H1 (cell line): ENCODE data around the gene TMEM151B. TPM values are rescaled to one million over a fixed set of nuclear protein-coding genes. Genes with fewer than 3 reads are reported as not detected.

Source experiments
- CTCF ChIA-PET: fragments of 300-600 bp; sonication (Branson Sonifier 250); formaldehyde crosslinking; loops from one replicate; lab custom pipeline; 2021; ENCODE audit not compliant: partially characterized antibody; lab: Charles Lee
- POLR2A ChIA-PET: fragments of 300-600 bp; sonication (Branson Sonifier 250); formaldehyde crosslinking; loops from one replicate; lab custom pipeline; 2021; ENCODE audit warnings: inconsistent platforms; ENCODE audit not compliant: partially characterized antibody; lab: Charles Lee
- DNase-seq, 2 experiments: peaks; one replicate each; pipeline versions ENCODE4 v3.0.0 to v3.0.0-alpha.2; 2010 to 2022; ENCODE audit warnings: low spot score in 2 of 2, low read depth in 1 of 2, mixed read lengths in 1 of 2
- FAIRE-seq: peaks from 2 replicates; lab custom pipeline; 2011; peaks lifted over from hg19 to GRCh38; lab: Jason Lieb, UNC
- H2AFZ ChIP-seq: 2 replicates; pipeline ENCODE4 v1.8.1; 2012; ENCODE audit warnings: low read length, inconsistent platforms
- H2AK5ac ChIP-seq: 2 replicates; pipeline ENCODE4 v1.6.1; 2013; ENCODE audit warnings: low read depth, low read length
- H2BK120ac ChIP-seq: replicated peaks from 2 replicates; pipeline ENCODE3; 2013; ENCODE audit warnings: low read depth, low read length, inconsistent platforms
- H2BK12ac ChIP-seq: 2 replicates; pipeline ENCODE4 v1.6.1; 2013; ENCODE audit warnings: low read depth, low read length
- H2BK15ac ChIP-seq: 2 replicates; pipeline ENCODE4 v1.6.1; 2013; ENCODE audit warnings: low read length
- H2BK20ac ChIP-seq: 2 replicates; pipeline ENCODE4 v1.6.1; 2013; ENCODE audit warnings: low read length
- H2BK5ac ChIP-seq: 2 replicates; pipeline ENCODE4 v1.6.1; 2013; ENCODE audit warnings: low read depth, low read length
- H3K14ac ChIP-seq: 2 replicates; pipeline ENCODE4 v1.6.1; 2013; ENCODE audit warnings: inconsistent platforms; ENCODE audit not compliant: insufficient read length
- H3K18ac ChIP-seq: 2 replicates; pipeline ENCODE4 v1.6.1; 2013; ENCODE audit warnings: low read length; ENCODE audit errors: extremely low read depth
- H3K23ac ChIP-seq: 2 replicates; pipeline ENCODE4 v1.6.1; 2013; ENCODE audit warnings: inconsistent platforms; ENCODE audit not compliant: insufficient read length
- H3K23me2 ChIP-seq: 2 replicates; pipeline ENCODE4 v1.6.1; 2013; ENCODE audit warnings: low read depth, low read length
- H3K27ac ChIP-seq: 2 replicates; pipeline ENCODE4 v1.6.1; 2011; ENCODE audit warnings: low read depth, low read length, inconsistent platforms
- H3K27me3 ChIP-seq, 4 experiments: replicated peaks in 1 of 4; 1 replicate in 1 of 4; 2 replicates in 3 of 4; pipeline versions ENCODE4 v1.6.1 to v1.8.1; 2011 to 2013; ENCODE audit warnings: low read length in 3 of 4, mild to moderate bottlenecking in 3 of 4, inconsistent platforms in 2 of 4, mixed read lengths in 2 of 4, moderate library complexity in 1 of 4; ENCODE audit not compliant: control insufficient read depth in 3 of 4, insufficient read depth in 3 of 4; ENCODE audit errors: extremely low read depth in 1 of 4
- H3K36me3 ChIP-seq, 4 experiments: 2 replicates each; pipeline versions ENCODE4 v1.6.1 to v1.8.1; 2011 to 2013; ENCODE audit warnings: mild to moderate bottlenecking in 4 of 4, low read length in 3 of 4, moderate library complexity in 2 of 4, control low read depth in 1 of 4, inconsistent platforms in 1 of 4; ENCODE audit not compliant: insufficient read depth in 4 of 4, control insufficient read depth in 2 of 4
- H3K4ac ChIP-seq: replicated peaks from 2 replicates; pipeline ENCODE3; 2013; ENCODE audit warnings: low read length, low read depth, mixed read lengths, inconsistent platforms; ENCODE audit not compliant: insufficient read length
- H3K4me1 ChIP-seq, 4 experiments: replicated peaks in 1 of 4; 1 replicate in 1 of 4; 2 replicates in 3 of 4; pipeline versions ENCODE4 v1.6.1 to v1.8.1; 2011 to 2013; ENCODE audit warnings: low read length in 3 of 4, inconsistent platforms in 2 of 4, mixed read lengths in 1 of 4; ENCODE audit not compliant: insufficient read depth in 4 of 4, control insufficient read depth in 3 of 4
- H3K4me2 ChIP-seq, 2 experiments: 2 replicates each; pipeline versions ENCODE4 v1.6.1 to v1.8.1; 2011 to 2013; ENCODE audit warnings: low read depth in 2 of 2, low read length in 2 of 2, control low read depth in 1 of 2, inconsistent platforms in 1 of 2, mild to moderate bottlenecking in 1 of 2; ENCODE audit not compliant: insufficient read depth in 1 of 2
- H3K4me3 ChIP-seq, 4 experiments: fragments of 200-600, 300-600 bp in 1 of 4; sonication (generic), shearing (Covaris generic), sonication (Bioruptor Twin) in 1 of 4; 2 replicates each; pipeline versions ENCODE4 v1.5.1 to v1.8.1; 2011 to 2016; ENCODE audit warnings: low read length in 4 of 4, low read depth in 3 of 4, control low read depth in 2 of 4, inconsistent platforms in 2 of 4, mild to moderate bottlenecking in 2 of 4, mixed read lengths in 1 of 4, moderate library complexity in 1 of 4; ENCODE audit not compliant: insufficient read depth in 2 of 4; ENCODE audit errors: extremely low read depth in 1 of 4
- H3K56ac ChIP-seq: replicated peaks from 2 replicates; pipeline ENCODE3; 2013; ENCODE audit warnings: low read depth, mild to moderate bottlenecking, mixed read lengths, low read length, inconsistent platforms; ENCODE audit not compliant: insufficient read length
- H3K79me1 ChIP-seq: 2 replicates; pipeline ENCODE4 v1.6.1; 2013; ENCODE audit warnings: low read depth, low read length, control low read depth
- H3K79me2 ChIP-seq, 2 experiments: 2 replicates each; pipeline versions ENCODE4 v1.6.1 to v1.8.1; 2012 to 2013; ENCODE audit warnings: low read length in 2 of 2, mild to moderate bottlenecking in 2 of 2, inconsistent platforms in 1 of 2; ENCODE audit not compliant: insufficient read depth in 2 of 2, control insufficient read depth in 1 of 2
- H3K9ac ChIP-seq, 4 experiments: replicated peaks in 1 of 4; 1 replicate in 1 of 4; 2 replicates in 3 of 4; pipeline versions ENCODE4 v1.6.1 to v1.8.1; 2011 to 2013; ENCODE audit warnings: low read depth in 3 of 4, low read length in 3 of 4, control low read depth in 2 of 4, mild to moderate bottlenecking in 2 of 4, moderate library complexity in 2 of 4, inconsistent platforms in 1 of 4; ENCODE audit errors: extremely low read depth in 1 of 4
- H3K9me3 ChIP-seq, 2 experiments: 2 replicates each; pipeline versions ENCODE4 v1.6.1 to v1.8.1; 2012 to 2013; ENCODE audit warnings: mild to moderate bottlenecking in 2 of 2, moderate library complexity in 2 of 2, control low read depth in 1 of 2, inconsistent platforms in 1 of 2, low read depth in 1 of 2, low read length in 1 of 2, mixed read lengths in 1 of 2; ENCODE audit not compliant: insufficient read depth in 2 of 2
- H4K20me1 ChIP-seq, 2 experiments: replicated peaks in 1 of 2; 2 replicates each; pipeline versions ENCODE3 to v1.8.1; 2011 to 2013; ENCODE audit warnings: inconsistent platforms in 2 of 2, low read length in 2 of 2, mild to moderate bottlenecking in 1 of 2; ENCODE audit not compliant: insufficient read depth in 2 of 2, control insufficient read depth in 1 of 2
- H4K5ac ChIP-seq: 2 replicates; pipeline ENCODE4 v1.6.1; 2013; ENCODE audit warnings: low read length, low read depth, mixed read lengths, inconsistent platforms; ENCODE audit not compliant: insufficient read length
- H4K8ac ChIP-seq: 2 replicates; pipeline ENCODE4 v1.8.0; 2013; ENCODE audit warnings: mild to moderate bottlenecking, moderate library complexity, low read length, inconsistent platforms; ENCODE audit not compliant: insufficient read depth; ENCODE audit errors: extremely low read depth
- H4K91ac ChIP-seq: replicated peaks from 2 replicates; pipeline ENCODE3; 2013; ENCODE audit warnings: low read length, mixed read lengths, inconsistent platforms; ENCODE audit not compliant: insufficient read length
- CHD1 ChIP-seq: IDR thresholded peaks from 2 replicates; pipeline ENCODE4 v1.6.1; 2012; ENCODE audit warnings: low read depth, low read length, improper control_type of control experiment
- CREB1 ChIP-seq: IDR thresholded peaks from 2 replicates; pipeline ENCODE4 v1.6.1; 2012; ENCODE audit warnings: inconsistent platforms
- POLR2A ChIP-seq, 2 experiments: IDR thresholded peaks; 1 replicate in 1 of 2; 2 replicates in 1 of 2; pipeline ENCODE4 v1.6.1; 2011; ENCODE audit warnings: low read depth in 2 of 2, low read length in 2 of 2, mild to moderate bottlenecking in 2 of 2; ENCODE audit errors: control extremely low read depth in 1 of 2
- SIN3A ChIP-seq, 2 experiments: IDR thresholded peaks in 1 of 2; conservative IDR thresholded peaks in 1 of 2; 2 replicates each; pipeline ENCODE4 v1.6.1; 2011 to 2012; ENCODE audit warnings: low read length in 2 of 2, improper control_type of control experiment in 1 of 2, low read depth in 1 of 2, mild to moderate bottlenecking in 1 of 2
- TAF1 ChIP-seq: IDR thresholded peaks from 2 replicates; pipeline ENCODE4 v1.6.1; 2011; ENCODE audit warnings: mild to moderate bottlenecking, low read depth, low read length
- TEAD4 ChIP-seq: IDR thresholded peaks from 2 replicates; pipeline ENCODE4 v1.6.1; 2012; ENCODE audit warnings: low read depth, low read length, inconsistent platforms, mixed read lengths
- WGBS, 2 experiments: shearing (Covaris generic) in 1 of 2; methylation state at CpG; one replicate each; pipeline versions ENCODE4 v1.1.6 to v1.1.7; 2013 to 2015; ENCODE audit warnings: low lambda C conversion rate in 2 of 2, mixed read lengths in 2 of 2, inconsistent platforms in 1 of 2, low coverage in 1 of 2, missing lambda C conversion rate in 1 of 2; ENCODE audit not compliant: insufficient replicate concordance in 2 of 2, insufficient coverage in 1 of 2, insufficient read length in 1 of 2; ENCODE audit errors: extremely low coverage in 1 of 2, missing lambda C conversion rate in 1 of 2; 5-methylcytosine and 5-hydroxymethylcytosine counted together
- polyA plus RNA-seq, 7 experiments: library from polyadenylated mRNA; depleted of rRNA in 3 of 7; stranded (reverse) in 5 of 7; unstranded in 2 of 7; fragments of >200 nt in 5 of 7; fragments of 200-250 nt in 2 of 7; gene quantifications; 1 replicate in 5 of 7; 2 replicates in 1 of 7; 4 replicates in 1 of 7; pipeline versions ENCODE4 v1.2.1 to v1.2.3, GENCODE V29; 2011 to 2013; ENCODE audit warnings: missing spikeins in 2 of 7, mixed read lengths in 2 of 7
- total RNA-seq: library from RNA; stranded (reverse); fragmentation: NEBNext Ultra II Directional; extraction: Animal tissue kit (Norgen Biotek cat#: 25700); gene quantifications from 2 replicates; pipeline ENCODE4 v1.2.1, GENCODE V29; 2021
- TF ChIP-seq, protein P1 (sequence below): IDR thresholded peaks from 2 replicates; pipeline ENCODE4 v1.6.1; 2012; ENCODE audit warnings: low read length, inconsistent platforms

Gene TMEM151B
- total and polyA plus RNA-seq, 2 of the 8 experiments (the other 6 are each of a cell fraction or from before 2014, with no cell fraction given): 8.0 to 15.5 TPM

DNA sequence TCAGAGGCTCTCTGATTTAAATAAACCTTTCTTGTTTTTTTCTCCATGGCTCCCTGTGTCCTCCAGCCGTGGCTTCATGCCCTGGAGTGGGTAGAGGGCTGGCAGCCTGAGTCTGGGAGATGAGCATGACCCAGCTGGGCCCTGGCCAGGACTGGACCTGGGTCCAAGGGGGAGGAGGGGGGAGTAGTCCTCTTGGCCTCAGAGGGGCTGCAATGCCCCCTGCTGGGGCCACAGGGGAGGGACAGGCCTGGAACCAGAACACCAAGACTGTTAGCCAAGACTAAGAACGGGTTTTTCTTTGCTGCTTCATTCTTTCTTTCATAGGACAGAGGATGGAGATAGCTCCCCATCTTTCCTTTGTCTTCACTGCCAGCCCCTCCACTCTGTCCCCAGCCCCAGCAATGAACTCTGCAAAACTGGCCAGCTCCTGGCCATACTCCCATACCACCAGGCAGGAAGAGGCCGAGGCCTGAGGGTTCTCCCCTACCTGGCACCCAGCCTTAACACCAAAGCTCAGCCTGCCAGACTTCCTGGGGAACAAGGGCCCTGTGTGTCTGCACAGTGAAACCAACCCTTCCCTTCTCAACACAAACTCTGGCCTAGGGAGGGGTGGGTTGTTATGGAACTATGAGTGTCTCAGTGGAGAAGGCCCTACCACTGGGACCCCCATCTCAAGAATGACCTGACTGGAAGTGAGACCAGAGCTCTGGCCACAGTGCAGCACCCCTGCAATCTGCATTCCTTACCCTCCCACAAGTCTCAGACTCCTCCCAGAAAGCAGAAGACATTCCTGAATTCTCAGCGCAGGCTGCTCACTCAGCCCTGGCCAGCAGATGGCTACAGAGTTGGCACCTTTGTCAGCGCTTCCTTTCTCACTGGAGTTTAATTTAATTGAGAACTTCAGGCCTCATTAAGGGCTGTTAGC, 35.9 kb upstream of the TMEM151B start:
- H4K5ac ChIP-seq: no peak overlapping the region
- peak overlapping the region; percentile 59; the same call in 1 of the 2 replicates for H3K27ac ChIP-seq
- no peak overlapping the region for H4K8ac ChIP-seq
- ChIA-PET CTCF (interaction anchor here (0.6 to 19.4 kb wide), 45 partner anchors 9 to 1003 kb away, joined by 3 to 287 read pairs (median 6); partner anchors contain the start of genes CAPN11, HSP90AB1, MRPS18A and MYMX), POLR2A (interaction anchor here (0.7 to 21.0 kb wide), 20 partner anchors 10 to 271 kb away, joined by 3 to 581 read pairs (median 5); partner anchors contain the start of genes HSP90AB1, MYMX, SLC29A1 and SLC35B2)
- H3K23ac ChIP-seq: no peak overlapping the region
- H3K36me3 ChIP-seq: peaks cover 29 to 50% (median 46%) of the 10 kb centered on the region in 4 experiments
- H2BK5ac ChIP-seq: 0 out of 2 replicates have a peak overlapping the region, but pooled peaks have one; percentile 37
- H3K4me3 ChIP-seq: no peak overlapping the region
- 0 out of 2 replicates have a peak overlapping the region, but pooled peaks have one; percentile 38 for H3K18ac ChIP-seq
- H2BK120ac ChIP-seq: no peak overlapping the region
- H3K4me1 ChIP-seq: peaks cover 4 to 15% (median 9%) of the 10 kb centered on the region in 4 experiments; a peak in 6 of 7 replicates
- H2BK15ac ChIP-seq: no peak overlapping the region
- H3K79me1 ChIP-seq: peaks cover 5% of the 10 kb centered on the region
- H2AFZ ChIP-seq: no peak overlapping the region
- H3K4ac ChIP-seq: no peak overlapping the region
- no peak overlapping the region for H3K9ac ChIP-seq
- 72% methylated on average over 5 of the region's 5 CpGs; no CpG with 5 or more reads in 1 of the 2 experiments for WGBS, 2 experiments
- FAIRE-seq (peak; percentile 80), DNase-seq (peak in 1 of 2 experiments; percentile 62)
- peak overlapping the region in 1 of 2 experiments; percentile 25; a peak in 1 of 4 replicates for H3K4me2 ChIP-seq
- no peak overlapping the region for H3K14ac ChIP-seq
- peaks cover 6 to 11% of the 10 kb centered on the region in 2 experiments for H4K20me1 ChIP-seq
- H4K91ac ChIP-seq: no peak overlapping the region
- no peak overlapping the region for H3K56ac ChIP-seq
- H3K79me2 ChIP-seq: 0 out of 4 replicates have a peak, but pooled peaks cover 0 to under 1% of the 10 kb centered on the region in 2 experiments
- H3K27me3 ChIP-seq: no peaks in the 10 kb centered on the region; a peak in 1 of 7 replicates
- H3K23me2 ChIP-seq: peaks cover 4% of the 10 kb centered on the region; the same call in 1 of the 2 replicates
- H2BK20ac ChIP-seq: no peak overlapping the region
- no peaks in the 10 kb centered on the region for H3K9me3 ChIP-seq
- no peak overlapping the region for H2BK12ac ChIP-seq
- H2AK5ac ChIP-seq: no peak overlapping the region
- TF ChIP-seq POLR2A (IDR thresholded peaks at IDR 0.05; ENCODE audit: control extremely low read depth in 1 of 2, low read depth in 2 of 2, low read length in 2 of 2) (0 out of 3 replicates have a peak, but pooled peaks of 1 of the 2 experiments have one; percentile 20), CREB1 (peak; percentile 34; the same call in 1 of the 2 replicates), TAF1 (peak; percentile 61; the same call in 1 of the 2 replicates), CHD1 (no peak), SIN3A (conservative IDR thresholded peaks at IDR 0.05 in 1 of 2, IDR thresholded peaks at IDR 0.05 in 1 of 2; ENCODE audit: low read depth in 1 of 2, low read length in 2 of 2) (0 out of 4 replicates have a peak, but pooled peaks of 1 of the 2 experiments have one; percentile 34), TEAD4 (peak; percentile 89)
- TF ChIP-seq, protein P1, sequence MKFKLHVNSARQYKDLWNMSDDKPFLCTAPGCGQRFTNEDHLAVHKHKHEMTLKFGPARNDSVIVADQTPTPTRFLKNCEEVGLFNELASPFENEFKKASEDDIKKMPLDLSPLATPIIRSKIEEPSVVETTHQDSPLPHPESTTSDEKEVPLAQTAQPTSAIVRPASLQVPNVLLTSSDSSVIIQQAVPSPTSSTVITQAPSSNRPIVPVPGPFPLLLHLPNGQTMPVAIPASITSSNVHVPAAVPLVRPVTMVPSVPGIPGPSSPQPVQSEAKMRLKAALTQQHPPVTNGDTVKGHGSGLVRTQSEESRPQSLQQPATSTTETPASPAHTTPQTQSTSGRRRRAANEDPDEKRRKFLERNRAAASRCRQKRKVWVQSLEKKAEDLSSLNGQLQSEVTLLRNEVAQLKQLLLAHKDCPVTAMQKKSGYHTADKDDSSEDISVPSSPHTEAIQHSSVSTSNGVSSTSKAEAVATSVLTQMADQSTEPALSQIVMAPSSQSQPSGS: 0 out of 2 replicates have a peak, but pooled peaks have one; percentile 29
